Occipital lobe (tissue), 2 donors: ENCODE measurements around the gene MEGF8. TPM values are rescaled to one million over a fixed set of nuclear protein-coding genes. Genes with fewer than 3 reads are reported as not detected.

ENCODE experiments used
- DNase-seq: peaks from one replicate; lab custom pipeline; 2025; lab: John Stamatoyannopoulos, UW
- total RNA-seq: library from RNA; depleted of rRNA; stranded (reverse); fragments of >200 nt; gene quantifications from one replicate; pipeline ENCODE4 v1.2.3, GENCODE V29; 2014

The MEGF8 gene
- total RNA-seq, 1 donor from 2014 or later, result 43.7 TPM

GRCh38 chr19:42376177-42376555, 50.7 kb downstream of the MEGF8 start:
- no peak for DNase-seq

DNA sequence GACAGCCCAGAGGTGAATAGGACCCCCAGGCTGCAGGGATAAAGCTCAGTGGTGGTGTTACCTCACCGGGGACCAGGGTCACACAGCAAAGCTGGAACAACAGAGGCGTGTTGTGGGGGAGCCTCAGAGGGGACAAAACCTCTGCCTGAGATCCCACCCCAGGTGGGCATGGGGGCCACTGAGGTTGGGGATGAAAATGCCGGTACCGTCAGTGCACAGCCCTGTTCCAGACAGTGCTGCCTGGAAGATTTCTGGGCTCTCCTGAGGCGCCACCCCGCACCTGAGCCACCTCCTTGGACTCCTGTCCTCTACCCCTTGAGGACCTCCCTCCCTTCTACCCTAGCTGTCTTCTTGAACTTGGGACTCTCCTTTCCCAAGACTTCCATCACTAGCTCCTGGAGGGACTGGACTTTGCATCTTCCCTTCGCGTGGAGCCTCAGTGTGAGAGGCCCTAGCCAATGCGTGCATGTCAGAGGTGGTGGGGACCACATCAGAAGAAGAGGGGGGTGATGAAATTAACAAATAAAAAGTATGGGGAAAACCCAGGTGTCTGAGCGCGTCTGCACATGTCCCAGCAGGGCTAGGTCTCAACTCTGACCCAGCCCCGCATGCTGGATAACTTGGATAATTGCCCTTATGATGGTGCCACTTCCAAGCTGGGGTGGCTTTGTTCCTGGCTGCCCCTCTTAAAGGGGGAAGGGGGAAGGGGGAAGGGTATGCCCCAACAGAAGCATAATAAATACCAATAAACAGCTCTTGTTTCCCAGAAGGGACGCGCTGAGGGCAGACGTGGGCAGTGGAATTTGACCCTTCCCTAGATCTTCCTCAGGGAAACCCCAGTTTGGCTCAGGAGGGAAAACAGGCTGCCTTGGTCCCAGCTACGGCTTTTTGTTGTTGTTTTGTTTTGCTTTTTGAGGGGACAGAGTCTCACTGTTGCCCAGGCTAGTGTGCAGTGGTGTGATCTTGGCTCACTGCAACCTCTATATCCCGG, 53.1 kb downstream of the MEGF8 start:
- DNase-seq, result no peak

DNA sequence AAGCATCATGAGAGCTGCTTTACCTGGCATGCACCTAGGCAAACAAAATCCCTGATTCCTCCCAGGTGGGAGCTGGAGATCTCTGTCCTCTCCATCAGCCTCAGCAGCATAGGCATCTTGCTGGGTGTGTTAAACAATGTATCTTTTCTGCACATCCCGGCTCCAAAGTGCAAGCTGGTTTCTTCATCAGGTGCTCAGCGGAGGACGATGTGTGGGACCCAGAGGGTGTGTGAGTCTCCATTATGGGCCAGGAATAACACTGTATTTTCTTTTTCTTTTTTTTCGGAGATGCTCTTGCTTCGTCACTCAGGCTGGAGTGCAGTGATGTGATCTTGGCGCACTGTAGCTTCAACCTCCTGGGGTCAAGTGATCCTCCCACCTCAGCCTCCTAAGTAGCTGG, 54.7 kb downstream of the MEGF8 start:
- DNase-seq, result no peak

GRCh38 chr19:42386974-42387707, 61.7 kb downstream of the MEGF8 start:
- no peak for DNase-seq

GRCh38 chr19:42388851-42389489, 63.5 kb downstream of the MEGF8 start:
- no peak for DNase-seq

DNA sequence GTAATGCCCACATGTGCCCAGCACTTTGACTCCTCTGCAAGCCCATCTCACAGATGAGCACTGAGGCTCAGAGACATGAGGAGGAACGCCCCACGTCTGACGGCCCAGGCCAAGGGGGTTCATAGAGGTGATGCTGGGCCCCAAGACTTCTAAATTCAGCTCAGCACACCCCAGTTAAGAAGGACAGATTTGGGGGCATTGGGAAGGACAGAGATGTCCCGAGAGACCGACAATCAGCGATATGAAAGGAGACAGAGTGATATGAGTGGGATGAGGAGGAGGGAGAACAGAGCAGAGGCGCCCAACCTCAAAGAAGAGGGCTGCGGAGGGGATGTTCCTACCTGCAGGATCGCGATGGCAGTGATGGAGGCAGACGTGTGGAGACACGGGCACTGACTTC, 64.5 kb downstream of the MEGF8 start, which contains the start of gene CNFN:
CNFN (minus strand) TSS at position 399 of the 400 bp plus-strand sequence. CDS start 1,260 bp downstream, outside the sequence.
- DNase-seq, result no peak

GRCh38 chr19:42392165-42392564, 66.7 kb downstream of the MEGF8 start:
- no peak for DNase-seq

GRCh38 chr19:42394751-42395150, 69.3 kb downstream of the MEGF8 start:
- DNase-seq, result no peak

DNA sequence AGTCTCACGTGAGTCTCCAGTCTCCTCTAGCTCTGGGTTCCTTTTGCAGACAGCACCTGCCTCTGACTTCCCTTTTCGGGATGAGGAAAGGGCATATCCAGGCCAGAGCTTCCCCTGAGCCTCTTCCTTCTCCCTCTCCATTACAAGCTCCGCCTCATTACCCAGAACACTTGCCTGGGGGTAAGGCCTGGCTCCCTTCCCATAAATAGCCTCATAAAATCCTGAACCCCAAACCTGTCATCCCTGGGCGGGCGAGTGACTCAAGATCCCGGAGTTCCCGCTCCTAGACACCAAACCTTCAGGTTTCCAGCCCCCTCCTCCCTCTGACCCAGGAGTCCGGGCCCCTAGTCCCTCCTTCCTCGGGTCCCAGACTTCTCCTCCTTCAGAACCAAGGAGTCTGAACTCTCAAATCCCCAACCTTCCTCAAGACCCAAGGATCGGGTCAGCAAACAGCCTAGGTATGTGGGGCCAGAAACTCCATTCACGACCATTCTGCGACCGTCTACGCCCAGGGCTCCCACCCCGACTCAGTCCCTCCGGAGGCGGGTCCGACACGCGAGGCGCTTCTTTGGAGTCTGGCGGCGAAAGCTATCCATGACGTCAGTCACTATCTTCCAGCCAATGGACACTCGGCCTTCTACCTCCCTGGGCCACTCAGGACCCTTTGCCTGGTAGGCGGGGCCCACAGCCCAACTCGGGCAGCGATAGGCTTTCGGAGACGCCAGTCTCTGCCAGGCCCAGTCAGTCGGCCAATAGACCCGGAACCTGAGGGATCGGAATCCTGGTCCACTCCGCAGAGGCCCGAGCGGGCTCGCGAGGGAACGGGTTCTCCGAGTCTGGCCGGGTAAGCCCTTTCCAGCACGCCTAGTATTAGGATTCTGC, 71.2 kb downstream of the MEGF8 start:
- DNase-seq, result peak; percentile 99

- no peak for DNase-seq
Measured at GRCh38 chr19:42397263-42398166, 72.1 kb downstream of the MEGF8 start.

- no peak for DNase-seq
Measured at GRCh38 chr19:42400404-42400803, 75.0 kb downstream of the MEGF8 start.

DNA sequence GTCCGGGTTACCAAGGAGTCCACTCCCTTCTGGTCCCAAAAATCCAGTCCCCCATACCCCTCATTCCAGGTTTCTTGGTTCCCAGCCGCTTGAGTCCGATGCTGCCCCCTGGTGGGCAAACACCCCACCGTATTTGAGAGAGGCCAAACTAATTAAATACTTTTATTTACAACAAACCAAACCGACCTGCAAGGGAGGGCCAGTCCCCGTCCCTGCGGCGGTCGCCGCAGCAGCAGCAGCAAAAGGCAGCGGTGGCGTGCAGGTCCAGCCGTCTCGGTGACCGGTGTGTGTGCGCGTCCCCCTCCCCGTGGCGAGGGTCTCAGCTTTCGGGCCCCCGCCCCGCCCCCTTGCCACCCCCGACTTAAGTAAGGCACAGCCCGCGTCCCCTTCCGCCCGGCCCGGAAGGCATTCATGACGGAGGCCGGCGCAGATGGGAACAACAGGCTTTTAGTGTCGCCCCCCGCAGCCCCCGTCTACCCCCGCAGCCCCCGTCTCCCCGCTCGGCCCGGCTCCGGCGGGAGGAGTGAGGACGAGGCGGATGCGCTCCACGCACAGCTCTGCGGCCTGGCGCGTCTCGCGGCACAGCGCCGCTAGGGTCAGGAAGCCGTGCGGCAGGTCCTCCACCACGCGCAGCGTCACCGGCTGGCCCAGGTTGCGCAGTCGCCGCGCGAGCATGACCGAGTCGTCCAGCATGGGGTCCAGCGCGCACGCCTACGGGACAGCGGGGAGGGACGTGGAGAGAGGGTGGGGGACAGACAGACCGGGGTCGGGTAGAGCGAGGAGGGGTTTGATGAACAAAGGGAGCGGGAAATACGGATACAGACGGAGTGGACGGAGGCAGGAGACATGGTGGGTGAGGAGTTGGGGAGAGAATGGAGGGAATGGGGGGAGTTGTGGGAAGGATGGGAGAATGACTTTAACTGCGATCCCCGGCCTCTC, 76.2 kb downstream of the MEGF8 start:
- DNase-seq, result peak; percentile 53

DNA sequence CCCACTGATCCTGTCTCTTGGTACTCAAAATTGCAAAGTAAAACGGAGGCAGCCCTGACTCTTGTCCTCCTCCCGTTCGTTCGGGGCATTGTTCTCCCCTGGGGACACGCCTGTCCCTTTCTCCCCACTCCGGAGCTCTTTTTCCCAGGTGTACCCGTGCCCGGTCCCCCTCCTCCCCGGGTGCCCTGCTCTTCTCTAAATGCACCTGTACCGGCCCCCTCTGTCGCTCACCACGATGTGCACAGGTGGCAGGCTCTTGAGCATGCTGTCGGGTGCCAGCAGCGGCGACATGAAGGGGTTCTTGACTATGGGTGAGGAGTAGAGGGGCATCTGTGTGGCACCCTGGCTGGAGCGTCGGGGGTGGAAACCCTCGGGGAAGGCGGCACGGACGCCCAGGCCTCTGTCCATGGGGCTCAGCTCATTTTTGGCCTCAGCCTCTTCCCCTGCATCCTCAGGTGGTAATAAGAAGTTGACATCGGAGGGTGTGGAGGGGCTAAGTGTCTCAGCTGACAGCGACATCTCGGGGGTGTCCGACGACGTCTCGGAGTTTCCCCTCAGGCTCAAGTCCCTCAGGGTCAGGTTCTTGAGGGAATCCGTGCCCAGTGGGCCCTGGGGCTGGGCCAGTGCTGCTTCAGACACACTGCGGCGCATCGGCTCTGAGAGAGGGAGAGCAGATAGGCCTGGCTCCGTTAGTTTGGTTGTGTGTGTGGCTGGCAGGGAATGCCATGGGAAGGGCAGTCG, 77.1 kb downstream of the MEGF8 start:
- DNase-seq, result no peak

- DNase-seq, result no peak
Measured at GRCh38 chr19:42403586-42403985, 78.2 kb downstream of the MEGF8 start.

- no peak for DNase-seq
Measured at GRCh38 chr19:42406111-42406510, 80.7 kb downstream of the MEGF8 start.

- no peak for DNase-seq
Measured at GRCh38 chr19:42407085-42407815, 81.8 kb downstream of the MEGF8 start.

DNA sequence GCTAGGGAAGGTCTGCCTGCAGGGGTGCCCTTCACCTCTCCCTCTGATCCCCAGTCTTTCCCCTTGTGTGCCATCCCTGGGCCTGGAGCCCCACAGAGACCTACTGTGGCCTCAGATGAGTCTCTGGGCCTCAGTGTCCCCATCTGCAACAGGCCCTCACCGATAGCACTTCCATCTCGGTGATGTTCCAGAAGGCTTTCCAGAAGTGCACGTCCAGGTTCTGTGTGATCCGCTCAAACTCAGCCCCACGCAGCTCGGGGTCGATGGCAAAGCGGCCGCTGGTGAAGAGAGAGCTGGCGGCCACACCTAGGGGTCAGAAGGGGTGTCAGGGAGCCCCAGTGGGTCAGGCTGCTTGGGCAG, 82.4 kb downstream of the MEGF8 start:
- DNase-seq, result no peak
